PC-9 (cell line): ENCODE measurements around the gene OCA2.

Experiments
- CTCF ChIP-seq: fragments of 200-600 bp; sonication (generic); conservative IDR thresholded peaks from 2 replicates; pipeline ENCODE4 v1.6.1; 2017; ENCODE audit warnings: mixed run types, antibody characterized with exemption, mild to moderate bottlenecking, moderate library complexity
- EZH2 ChIP-seq: fragments of 200-600 bp; sonication (generic); IDR thresholded peaks from 2 replicates; pipeline ENCODE4 v1.8.0; 2017; ENCODE audit warnings: antibody characterized with exemption, low read depth

GRCh38 chr15:28022961-28023360, 76.2 kb downstream of the OCA2 start:
- TF ChIP-seq CTCF = no peak
- TF ChIP-seq EZH2 = no peak
